ENCODE measurements around the gene KRTAP12-3.
"Not testable (repeated sequence)": the region's sequence is repeated elsewhere in the genome, so short reads cannot be mapped to it uniquely, and the experiment has no call there.

The KRTAP12-3 gene

GRCh38 chr21:44627831-44628233 is 29.9 kb upstream of the KRTAP12-3 start:
- DNase-seq = not testable (repeated sequence)

DNA sequence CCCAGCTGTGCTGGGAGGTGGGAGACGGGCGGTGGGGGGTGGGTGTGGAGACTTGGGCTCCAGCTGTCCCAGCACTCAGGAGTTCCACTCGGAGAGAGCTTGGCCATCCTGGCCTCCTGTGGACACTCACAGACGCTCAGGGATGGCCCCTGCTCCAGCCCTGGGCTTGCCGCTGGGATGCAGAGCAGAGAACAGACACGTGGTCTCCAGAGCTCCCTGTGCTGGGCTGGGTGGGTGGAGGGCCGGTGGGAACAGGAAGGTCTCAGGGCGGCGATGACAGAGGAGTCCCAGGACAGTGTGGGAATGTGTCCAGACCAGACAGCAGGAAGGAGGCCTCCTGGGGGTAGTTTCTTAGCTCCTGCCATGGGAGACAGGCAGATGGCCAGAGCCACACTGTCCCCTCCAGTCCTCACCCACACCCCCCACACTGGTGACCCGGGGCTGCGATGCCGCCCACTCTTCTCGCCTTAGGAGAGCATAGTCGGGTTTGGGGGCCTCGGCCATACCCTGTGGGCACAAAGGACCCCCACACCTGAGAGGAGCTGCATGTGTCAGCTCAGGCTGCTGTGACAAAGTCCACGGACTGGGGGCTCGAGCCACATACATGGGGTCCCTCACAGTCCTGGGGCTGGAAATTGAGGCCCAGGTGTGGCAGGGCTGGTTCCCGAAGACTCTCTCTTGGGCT is 28.9 kb upstream of the KRTAP12-3 start:
- DNase-seq = no peak

- no peak for DNase-seq
Measured at GRCh38 chr21:44630440-44630839, 27.3 kb upstream of the KRTAP12-3 start.

DNA sequence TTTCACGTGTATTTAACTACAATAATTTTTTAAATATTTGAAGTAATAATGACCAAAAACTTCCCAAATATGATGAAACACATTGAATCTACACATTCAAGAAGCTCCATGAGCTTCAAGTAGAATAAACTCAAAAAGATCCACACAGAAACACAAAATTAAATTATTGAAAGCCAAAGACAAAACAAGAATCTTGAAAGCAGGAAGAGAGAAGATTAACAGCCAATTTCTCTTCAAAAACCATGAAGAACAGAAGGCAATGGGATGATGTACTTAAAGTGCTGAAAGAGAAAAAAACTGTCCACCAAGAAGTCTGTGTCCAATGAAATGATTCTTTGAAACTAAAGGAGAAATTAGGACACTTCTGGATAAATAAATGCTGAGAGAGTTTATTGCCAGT is 25.7 kb upstream of the KRTAP12-3 start:
- no peak for DNase-seq

GRCh38 chr21:44636209-44637017 is 21.3 kb upstream of the KRTAP12-3 start:
- DNase-seq = no peak

- no peak for DNase-seq
Measured at GRCh38 chr21:44637018-44637850, 20.5 kb upstream of the KRTAP12-3 start, which contains the start of gene KRTAP10-10. TSS of gene KRTAP10-10 (plus strand) at chr21:44637356. CDS start at chr21:44637418, 62 bp downstream.

DNA sequence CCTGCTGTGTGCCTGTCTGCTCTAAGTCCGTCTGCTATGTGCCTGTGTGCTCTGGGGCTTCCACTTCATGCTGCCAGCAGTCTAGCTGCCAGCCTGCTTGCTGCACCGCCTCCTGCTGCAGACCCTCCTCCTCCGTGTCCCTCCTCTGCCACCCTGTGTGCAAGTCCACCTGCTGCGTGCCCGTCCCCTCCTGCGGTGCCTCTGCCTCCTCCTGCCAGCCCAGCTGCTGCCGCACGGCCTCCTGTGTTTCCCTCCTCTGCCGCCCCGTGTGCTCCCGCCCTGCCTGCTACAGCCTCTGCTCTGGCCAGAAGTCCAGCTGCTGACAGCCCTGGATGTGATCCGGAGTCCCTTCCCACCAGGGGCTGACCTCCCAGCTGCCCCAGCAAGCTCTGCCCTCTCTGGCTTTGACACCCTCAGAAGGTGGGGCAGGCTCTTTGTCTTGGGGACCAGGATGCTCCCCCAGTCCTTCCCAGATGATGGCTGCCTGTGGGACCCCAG is 19.8 kb upstream of the KRTAP12-3 start:
- not testable (repeated sequence) for DNase-seq

GRCh38 chr21:44638506-44639330 is 19.0 kb upstream of the KRTAP12-3 start:
- not testable (repeated sequence) for DNase-seq

DNA sequence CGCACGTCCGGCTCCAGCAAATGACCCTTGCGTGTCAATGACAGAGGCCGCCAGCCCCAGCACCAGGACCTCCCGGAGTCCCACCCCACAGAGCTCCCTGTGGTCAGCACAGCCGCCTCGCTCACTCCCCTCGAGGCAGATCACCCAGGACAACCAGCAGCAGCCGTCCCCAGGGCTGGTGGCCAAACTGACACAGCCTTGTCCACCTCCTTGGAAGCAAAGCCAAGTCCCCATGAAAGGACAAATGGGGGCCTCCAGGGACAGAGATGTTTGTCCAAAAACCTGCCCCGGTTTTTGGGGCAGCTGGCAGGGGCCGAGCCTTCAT is 18.4 kb upstream of the KRTAP12-3 start:
- no peak for DNase-seq

- DNase-seq = no peak
Measured at GRCh38 chr21:44640761-44641160, 17.0 kb upstream of the KRTAP12-3 start.

- no peak for DNase-seq
Measured at GRCh38 chr21:44643741-44644310, 13.9 kb upstream of the KRTAP12-3 start.

- DNase-seq = no peak
Measured at GRCh38 chr21:44644878-44645277, 12.9 kb upstream of the KRTAP12-3 start.

DNA sequence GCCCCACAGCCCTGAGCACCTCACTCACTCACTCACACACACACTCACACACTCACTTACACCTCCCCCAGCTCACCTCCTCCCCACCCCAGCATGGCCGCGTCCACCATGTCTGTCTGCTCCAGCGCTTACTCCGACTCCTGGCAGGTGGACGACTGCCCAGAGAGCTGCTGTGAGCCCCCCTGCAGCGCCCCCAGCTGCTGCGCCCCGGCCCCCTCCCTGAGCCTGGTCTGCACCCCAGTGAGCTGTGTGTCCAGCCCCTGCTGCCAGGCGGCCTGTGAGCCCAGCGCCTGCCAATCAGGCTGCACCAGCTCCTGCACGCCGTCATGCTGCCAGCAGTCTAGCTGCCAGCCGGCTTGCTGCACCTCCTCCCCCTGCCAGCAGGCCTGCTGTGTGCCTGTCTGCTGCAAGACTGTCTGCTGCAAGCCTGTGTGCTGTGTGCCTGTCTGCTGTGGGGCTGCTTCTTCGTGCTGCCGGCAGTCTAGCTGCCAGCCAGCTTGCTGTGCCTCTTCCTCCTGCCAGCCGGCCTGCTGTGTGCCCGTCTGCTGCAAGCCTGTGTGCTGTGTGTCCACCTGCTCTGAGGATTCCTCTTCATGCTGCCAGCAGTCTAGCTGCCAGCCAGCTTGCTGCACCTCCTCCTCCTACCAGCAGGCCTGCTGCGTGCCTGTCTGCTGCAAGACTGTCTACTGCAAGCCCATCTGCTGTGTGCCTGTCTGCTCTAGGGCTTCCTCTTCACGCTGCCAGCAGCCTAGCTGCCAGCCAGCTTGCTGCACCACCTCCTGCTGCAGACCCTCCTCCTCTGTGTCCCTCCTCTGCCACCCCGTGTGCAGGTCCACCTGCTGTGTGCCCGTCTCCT is 11.1 kb upstream of the KRTAP12-3 start, which contains the start of gene KRTAP10-11:
KRTAP10-11 (plus strand) TSS at position 49 of the 856 bp plus-strand sequence; CDS start at position 94, 45 bp downstream.
- not testable (repeated sequence) for DNase-seq

- DNase-seq = no peak
Measured at GRCh38 chr21:44647222-44647552, 10.5 kb upstream of the KRTAP12-3 start.

DNA sequence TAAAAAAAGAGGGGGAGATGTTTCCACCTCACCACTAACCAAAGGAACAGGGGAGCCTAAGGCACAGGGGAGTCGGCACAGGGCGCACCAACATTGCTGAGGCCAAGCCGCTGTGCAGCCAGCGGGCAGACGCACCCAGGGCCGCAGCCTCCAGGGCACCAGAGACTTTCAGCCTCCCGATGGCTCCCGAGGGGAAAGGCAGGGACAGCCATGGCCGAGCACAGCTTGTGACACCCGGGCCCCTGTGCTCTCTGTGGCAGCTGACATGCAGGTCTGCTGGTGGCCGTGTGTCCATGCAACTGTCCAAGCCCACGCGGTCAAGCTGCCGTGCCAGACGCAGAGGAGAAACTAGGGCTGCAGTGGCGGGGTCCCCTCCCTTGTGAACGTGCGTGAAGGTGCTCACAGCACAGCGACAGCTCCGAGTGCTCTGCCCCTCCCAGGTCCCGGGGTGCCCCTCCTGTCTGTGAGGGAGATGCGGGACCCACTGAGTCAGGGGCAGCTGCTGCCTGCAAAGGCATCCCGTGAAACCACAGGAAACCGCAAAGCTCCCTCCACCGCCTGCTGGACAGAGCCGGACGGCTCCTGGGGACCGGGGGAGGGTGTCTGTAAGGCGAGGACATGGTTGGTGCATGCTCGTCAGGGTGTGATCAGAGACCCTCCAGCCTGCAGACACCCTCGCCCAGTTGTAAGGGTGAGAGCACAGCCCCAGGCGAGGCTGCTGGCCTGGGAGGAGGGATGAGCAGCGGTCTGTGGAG is 9.0 kb upstream of the KRTAP12-3 start:
- no peak for DNase-seq

DNA sequence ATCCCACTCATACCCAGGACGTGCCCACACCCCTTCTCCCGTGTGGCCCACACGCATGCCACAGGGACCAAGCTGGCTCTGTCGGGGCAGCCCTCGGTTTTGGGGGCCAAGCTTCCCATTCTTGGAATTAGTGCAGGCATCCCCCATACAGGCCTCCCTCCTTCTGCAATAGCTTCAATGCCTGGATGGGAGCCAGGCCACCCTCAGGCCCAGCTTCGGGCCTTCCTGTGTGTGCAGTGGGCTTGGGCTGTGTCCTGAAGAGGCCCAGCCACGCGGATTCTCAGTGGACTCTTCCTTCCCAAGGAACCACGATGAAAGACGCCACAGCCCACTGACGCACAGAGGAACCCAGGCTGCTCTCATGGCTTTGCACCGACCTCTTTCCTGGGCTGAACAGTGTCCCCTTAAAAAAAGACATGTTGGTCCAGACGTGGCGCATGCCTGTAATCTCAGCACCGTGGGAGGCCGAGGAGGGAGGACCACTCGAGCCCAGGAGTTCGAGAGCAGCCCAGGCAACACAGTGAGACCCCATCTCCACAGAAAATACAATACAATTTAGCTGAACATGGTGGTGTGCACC is 8.1 kb upstream of the KRTAP12-3 start:
- DNase-seq = no peak

DNA sequence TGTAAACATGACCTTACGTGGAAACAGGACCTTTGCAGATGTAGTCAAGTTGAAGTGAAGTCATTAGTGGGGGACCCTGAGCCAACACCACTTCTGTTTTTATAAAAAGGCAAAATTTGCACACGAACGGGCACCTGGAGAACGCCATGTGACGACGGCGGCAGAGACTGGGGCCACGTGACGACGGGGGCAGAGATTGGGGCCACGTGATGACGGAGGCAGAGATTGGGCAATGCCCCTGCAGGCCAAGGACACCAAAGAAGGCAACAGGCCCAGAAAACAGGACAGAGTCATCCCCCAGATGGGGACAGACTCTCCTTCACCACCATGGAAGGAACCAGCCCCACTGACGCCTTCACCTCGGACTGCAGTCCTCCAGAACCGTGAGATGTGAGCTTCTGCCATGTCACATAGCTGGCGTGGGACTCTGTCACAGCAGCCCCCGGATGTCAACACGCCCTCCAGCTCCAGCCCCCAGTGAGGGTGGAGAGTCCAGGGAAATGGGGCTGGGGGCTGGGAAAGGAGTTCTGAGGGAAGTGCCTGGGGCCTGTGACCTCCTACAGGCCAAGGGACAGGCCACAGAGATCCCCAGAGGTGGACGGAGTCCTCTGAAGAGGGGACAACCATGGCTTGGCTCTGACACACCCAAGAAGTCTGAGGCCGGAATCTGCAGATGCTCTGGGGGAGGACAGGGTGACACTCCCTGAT is 7.3 kb upstream of the KRTAP12-3 start:
- DNase-seq = no peak

DNA sequence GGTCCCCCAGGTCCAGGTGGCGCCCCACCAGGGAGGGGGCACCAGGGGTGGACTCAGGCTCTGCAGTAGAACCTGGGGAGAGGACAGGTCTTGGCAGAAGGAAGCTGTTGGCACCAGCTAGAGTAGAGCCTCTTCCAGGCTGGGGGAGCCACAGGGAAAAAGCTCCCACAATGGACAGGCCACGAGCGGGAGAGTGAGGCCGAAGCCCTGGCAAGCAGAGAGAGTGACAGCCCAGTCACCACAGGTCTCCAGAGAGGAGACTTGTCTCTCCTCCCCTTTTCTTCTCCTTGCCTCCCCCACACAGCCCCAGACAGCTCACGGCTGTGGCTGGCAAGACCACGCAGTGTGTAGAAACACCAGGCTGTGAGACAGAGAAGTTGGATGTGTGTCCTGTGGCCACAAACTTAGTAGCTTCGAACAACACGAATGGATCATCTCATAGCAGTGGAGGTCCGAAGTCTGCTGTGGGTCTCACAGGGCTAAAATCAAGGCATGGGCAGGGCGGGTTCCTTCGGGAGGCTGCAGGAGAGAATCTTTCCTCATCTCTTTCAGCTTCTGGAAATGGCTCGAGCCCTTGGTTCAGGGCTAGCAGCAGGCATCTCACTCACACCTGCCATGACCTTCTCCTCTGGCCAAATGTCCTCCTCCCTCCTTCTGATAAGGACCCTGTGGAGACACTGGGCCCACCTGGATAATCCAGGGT is 6.6 kb upstream of the KRTAP12-3 start:
- DNase-seq = no peak

Measured in NCI-H526 treated with DMSO at 0.1 percent for 48 hours (cell line).